Mucosa of descending colon (tissue), 3 donors: ENCODE measurements around the gene PTPRS. TPM values are rescaled to one million over a fixed set of nuclear protein-coding genes. Genes with fewer than 3 reads are reported as not detected.
A peak's percentile ranks its signal among the peaks of the same experiment; 100 is the strongest.

ENCODE experiments used
- ATAC-seq: fragments of 200-7000 bp; cut with Tn5 transposase; one replicate; pipeline ENCODE4 v1.9.1; 2020; ENCODE audit warnings: mild to moderate bottlenecking, moderate library complexity
- DNase-seq, 3 donors: peaks; one replicate each; pipeline ENCODE4 v3.0.0-alpha.2; 2020
- H3K36me3 ChIP-seq: fragments of 200-600 bp; one replicate; pipeline ENCODE4 v1.8.0; 2021; ENCODE audit warnings: low read depth, mild to moderate bottlenecking
- H3K4me1 ChIP-seq: fragments of 200-600 bp; one replicate; pipeline ENCODE4 v1.8.0; 2021; ENCODE audit warnings: low read depth, mild to moderate bottlenecking
- H3K4me3 ChIP-seq: fragments of 200-600 bp; one replicate; pipeline ENCODE4 v1.8.0; 2021; ENCODE audit warnings: mild to moderate bottlenecking
- H3K9me3 ChIP-seq: fragments of 200-600 bp; one replicate; pipeline ENCODE4 v1.8.0; 2021; ENCODE audit warnings: mild to moderate bottlenecking
- intact Hi-C, 2 donors: fragments of 100-400 bp; cut with DNase I in 1 of 2; cut with micrococcal nuclease in 1 of 2; formaldehyde crosslinking; loops; one replicate each; pipeline versions ENCODE4 v1.11.0 to v1.11.1; 2022; cut with DNase I, micrococcal nuclease
- total RNA-seq, 3 donors: library from RNA; stranded (reverse); fragmentation: NEBNext Ultra II Directional in 2 of 3; extraction: Animal tissue kit (Norgen Biotek cat#: 25700) in 2 of 3; gene quantifications; one replicate each; pipeline versions ENCODE4 v1.2.1 to v1.2.4, GENCODE V29; 2021 to 2023
- TF ChIP-seq, protein P1 (sequence below): fragments of 200-600 bp; IDR thresholded peaks from one replicate; pipeline ENCODE4 v1.8.0; 2022; ENCODE audit warnings: antibody characterized with exemption, mild to moderate bottlenecking
- donor health status: DM: no; HTN: no; CAD: no; lungs with moderate emphysema.
- donor health status: DM: no; HTN: no; CAD: no.
- donor health status: DM: no; HTN: yes; CAD: no.

Gene PTPRS
- total RNA-seq, 3 donors from 2014 or later, result 7.2 to 131 (median 22.5) TPM

DNA sequence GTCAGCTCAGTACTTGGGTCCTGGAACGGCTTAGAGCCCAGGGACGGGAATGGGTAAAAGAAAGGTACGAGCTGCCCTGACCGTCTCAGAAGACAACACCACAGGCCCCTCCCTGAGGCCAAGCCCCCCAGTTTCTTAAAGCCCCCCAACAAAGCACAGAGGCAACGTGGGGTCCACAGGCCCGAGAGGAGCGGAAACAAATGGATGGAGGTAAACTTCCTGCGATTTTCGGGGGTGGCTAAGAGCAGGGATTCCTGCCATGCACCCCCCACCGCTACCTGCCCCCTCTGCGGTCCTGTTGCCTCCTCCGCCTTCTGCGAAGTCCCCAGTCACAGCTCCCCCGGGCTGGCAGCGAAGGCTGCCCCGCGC is 48.2 kb downstream of the PTPRS start:
- intact Hi-C loops, result no loop called here
- peaks cover 11% of the 10 kb centered on the region for H3K4me1 ChIP-seq
- no peaks in the 10 kb centered on the region for H3K9me3 ChIP-seq
- ATAC-seq (no peak), DNase-seq (peak in 1 of 3 donors; percentile 11)
- H3K36me3 ChIP-seq, result no peaks in the 10 kb centered on the region
- no peak overlapping the region for H3K4me3 ChIP-seq
- TF ChIP-seq, protein P1, sequence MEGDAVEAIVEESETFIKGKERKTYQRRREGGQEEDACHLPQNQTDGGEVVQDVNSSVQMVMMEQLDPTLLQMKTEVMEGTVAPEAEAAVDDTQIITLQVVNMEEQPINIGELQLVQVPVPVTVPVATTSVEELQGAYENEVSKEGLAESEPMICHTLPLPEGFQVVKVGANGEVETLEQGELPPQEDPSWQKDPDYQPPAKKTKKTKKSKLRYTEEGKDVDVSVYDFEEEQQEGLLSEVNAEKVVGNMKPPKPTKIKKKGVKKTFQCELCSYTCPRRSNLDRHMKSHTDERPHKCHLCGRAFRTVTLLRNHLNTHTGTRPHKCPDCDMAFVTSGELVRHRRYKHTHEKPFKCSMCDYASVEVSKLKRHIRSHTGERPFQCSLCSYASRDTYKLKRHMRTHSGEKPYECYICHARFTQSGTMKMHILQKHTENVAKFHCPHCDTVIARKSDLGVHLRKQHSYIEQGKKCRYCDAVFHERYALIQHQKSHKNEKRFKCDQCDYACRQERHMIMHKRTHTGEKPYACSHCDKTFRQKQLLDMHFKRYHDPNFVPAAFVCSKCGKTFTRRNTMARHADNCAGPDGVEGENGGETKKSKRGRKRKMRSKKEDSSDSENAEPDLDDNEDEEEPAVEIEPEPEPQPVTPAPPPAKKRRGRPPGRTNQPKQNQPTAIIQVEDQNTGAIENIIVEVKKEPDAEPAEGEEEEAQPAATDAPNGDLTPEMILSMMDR, result no peak

DNA sequence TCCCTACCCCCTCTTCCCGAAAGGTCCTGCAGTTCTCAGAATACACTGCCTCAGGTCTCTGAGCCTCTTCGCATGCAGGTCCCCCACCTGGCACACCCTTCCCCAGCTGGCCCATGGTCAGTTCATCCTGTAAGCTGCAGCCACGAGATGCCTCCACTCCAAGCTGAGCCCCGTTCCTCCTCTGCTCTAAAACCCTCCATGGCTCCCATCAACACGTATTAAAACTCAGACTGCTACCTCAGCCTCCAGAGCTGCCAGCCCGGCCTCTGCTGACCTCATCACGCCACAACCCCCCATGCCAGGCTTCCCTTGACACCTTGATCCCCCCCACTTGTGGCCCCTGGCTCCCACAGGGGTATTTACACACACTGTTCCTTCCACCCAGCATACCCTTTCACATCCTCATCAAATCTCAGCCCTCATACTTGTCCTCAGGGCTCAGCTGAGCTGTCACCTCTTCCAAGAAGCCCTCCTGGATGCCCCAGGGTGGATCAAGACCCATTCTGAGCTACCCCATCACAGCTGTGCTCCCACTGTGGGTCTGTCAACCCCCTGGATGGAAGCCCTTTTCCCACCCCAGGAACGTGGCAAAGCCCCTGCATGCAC is 48.9 kb downstream of the PTPRS start:
- intact Hi-C loops, result no loop called here
- TF ChIP-seq, protein P1, result no peak
- Histone ChIP-seq H3K9me3 (no peaks in the 10 kb centered on the region), H3K4me1 (peaks cover 11% of the 10 kb centered on the region), H3K36me3 (no peaks in the 10 kb centered on the region), H3K4me3 (no peak overlapping the region)
- ATAC-seq (no peak), DNase-seq (no peak)

Other genes starting within 250 kb of the PTPRS start
- gene ZNRF4, start 114.6 kb upstream of the PTPRS start, total RNA-seq, result not detected
- 1 to 10 TPM; 4.6 to 9.0 (median 5.6) TPM for gene TINCR, start 227.1 kb upstream of the PTPRS start, total RNA-seq